ENCODE data around the gene GHR.

DNA sequence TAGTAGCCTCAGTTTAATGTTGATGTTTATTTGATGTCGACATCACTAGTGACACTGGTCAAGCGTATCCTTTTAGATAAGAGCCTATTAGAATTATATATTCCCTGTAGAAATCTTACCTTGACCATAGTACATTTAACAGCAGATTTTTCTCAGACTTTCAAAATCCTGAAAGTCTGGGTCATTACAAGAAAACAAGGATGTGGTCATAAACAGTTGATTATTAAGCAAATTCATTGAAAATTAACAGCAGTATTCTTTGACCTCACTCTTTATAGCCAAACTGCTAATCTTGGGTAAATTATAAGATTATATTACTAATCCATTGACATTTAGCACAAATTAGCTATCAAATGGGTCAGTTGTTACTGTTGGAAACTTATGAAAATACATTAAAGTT is 83.4 kb downstream of the GHR start:
- TF ChIP-seq EP300 (IDR thresholded peaks at IDR 0.05; ENCODE audit: borderline replicate concordance) (no peak), TCF12 (IDR thresholded peaks at IDR 0.05; ENCODE audit: low read depth) (no peak), YY1 (IDR thresholded peaks at IDR 0.05; ENCODE audit: low read depth) (no peak), CEBPB (IDR thresholded peaks at IDR 0.05) (no peak), RAD21 (IDR thresholded peaks at IDR 0.05; ENCODE audit: low read depth) (no peak), TAF1 (IDR thresholded peaks at IDR 0.05; ENCODE audit: low read depth) (no peak), FOXM1 (IDR thresholded peaks at IDR 0.05; ENCODE audit: borderline replicate concordance, low read depth) (no peak), EGR1 (IDR thresholded peaks at IDR 0.05) (no peak), TEAD4 (IDR thresholded peaks at IDR 0.05) (no peak), CREB1 (IDR thresholded peaks at IDR 0.05; ENCODE audit: low read depth) (no peak)
- TF ChIP-seq, protein P1, sequence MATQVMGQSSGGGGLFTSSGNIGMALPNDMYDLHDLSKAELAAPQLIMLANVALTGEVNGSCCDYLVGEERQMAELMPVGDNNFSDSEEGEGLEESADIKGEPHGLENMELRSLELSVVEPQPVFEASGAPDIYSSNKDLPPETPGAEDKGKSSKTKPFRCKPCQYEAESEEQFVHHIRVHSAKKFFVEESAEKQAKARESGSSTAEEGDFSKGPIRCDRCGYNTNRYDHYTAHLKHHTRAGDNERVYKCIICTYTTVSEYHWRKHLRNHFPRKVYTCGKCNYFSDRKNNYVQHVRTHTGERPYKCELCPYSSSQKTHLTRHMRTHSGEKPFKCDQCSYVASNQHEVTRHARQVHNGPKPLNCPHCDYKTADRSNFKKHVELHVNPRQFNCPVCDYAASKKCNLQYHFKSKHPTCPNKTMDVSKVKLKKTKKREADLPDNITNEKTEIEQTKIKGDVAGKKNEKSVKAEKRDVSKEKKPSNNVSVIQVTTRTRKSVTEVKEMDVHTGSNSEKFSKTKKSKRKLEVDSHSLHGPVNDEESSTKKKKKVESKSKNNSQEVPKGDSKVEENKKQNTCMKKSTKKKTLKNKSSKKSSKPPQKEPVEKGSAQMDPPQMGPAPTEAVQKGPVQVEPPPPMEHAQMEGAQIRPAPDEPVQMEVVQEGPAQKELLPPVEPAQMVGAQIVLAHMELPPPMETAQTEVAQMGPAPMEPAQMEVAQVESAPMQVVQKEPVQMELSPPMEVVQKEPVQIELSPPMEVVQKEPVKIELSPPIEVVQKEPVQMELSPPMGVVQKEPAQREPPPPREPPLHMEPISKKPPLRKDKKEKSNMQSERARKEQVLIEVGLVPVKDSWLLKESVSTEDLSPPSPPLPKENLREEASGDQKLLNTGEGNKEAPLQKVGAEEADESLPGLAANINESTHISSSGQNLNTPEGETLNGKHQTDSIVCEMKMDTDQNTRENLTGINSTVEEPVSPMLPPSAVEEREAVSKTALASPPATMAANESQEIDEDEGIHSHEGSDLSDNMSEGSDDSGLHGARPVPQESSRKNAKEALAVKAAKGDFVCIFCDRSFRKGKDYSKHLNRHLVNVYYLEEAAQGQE (IDR thresholded peaks at IDR 0.05; ENCODE audit: low read depth) = no peak
- TF ChIP-seq, protein P2, sequence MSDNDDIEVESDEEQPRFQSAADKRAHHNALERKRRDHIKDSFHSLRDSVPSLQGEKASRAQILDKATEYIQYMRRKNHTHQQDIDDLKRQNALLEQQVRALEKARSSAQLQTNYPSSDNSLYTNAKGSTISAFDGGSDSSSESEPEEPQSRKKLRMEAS (IDR thresholded peaks at IDR 0.05) = no peak
- TF ChIP-seq, protein P3, sequence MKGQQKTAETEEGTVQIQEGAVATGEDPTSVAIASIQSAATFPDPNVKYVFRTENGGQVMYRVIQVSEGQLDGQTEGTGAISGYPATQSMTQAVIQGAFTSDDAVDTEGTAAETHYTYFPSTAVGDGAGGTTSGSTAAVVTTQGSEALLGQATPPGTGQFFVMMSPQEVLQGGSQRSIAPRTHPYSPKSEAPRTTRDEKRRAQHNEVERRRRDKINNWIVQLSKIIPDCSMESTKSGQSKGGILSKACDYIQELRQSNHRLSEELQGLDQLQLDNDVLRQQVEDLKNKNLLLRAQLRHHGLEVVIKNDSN (IDR thresholded peaks at IDR 0.05) = no peak
